Measurements from ENCODE around the gene PELI2.

Gene PELI2

GRCh38 chr14:56120091-56120691 is 2.0 kb downstream of the PELI2 start:
- DNase-seq: no peak

GRCh38 chr14:56121816-56122215 is 3.6 kb downstream of the PELI2 start:
- DNase-seq: no peak

GRCh38 chr14:56122301-56122700 is 4.1 kb downstream of the PELI2 start:
- no peak for DNase-seq

GRCh38 chr14:56124327-56124726 is 6.1 kb downstream of the PELI2 start:
- DNase-seq: no peak

GRCh38 chr14:56125772-56126636 is 7.8 kb downstream of the PELI2 start:
- DNase-seq: no peak

- DNase-seq: no peak
These were observed 8.4 kb downstream of the PELI2 start for GRCh38 chr14:56126637-56126913.

- no peak for DNase-seq
These were observed 8.9 kb downstream of the PELI2 start for GRCh38 chr14:56127156-56127555.

- DNase-seq: no peak
These were observed 10.9 kb downstream of the PELI2 start for GRCh38 chr14:56129092-56129491.

- no peak for DNase-seq
These were observed 11.7 kb downstream of the PELI2 start for GRCh38 chr14:56129933-56130332.

- DNase-seq: no peak
These were observed 13.0 kb downstream of the PELI2 start for GRCh38 chr14:56131004-56131864.

- DNase-seq: no peak
These were observed 13.9 kb downstream of the PELI2 start for GRCh38 chr14:56131865-56132833.

- DNase-seq: no peak
These were observed 15.3 kb downstream of the PELI2 start for GRCh38 chr14:56133547-56133946.

GRCh38 chr14:56135001-56135400 is 16.8 kb downstream of the PELI2 start:
- no peak for DNase-seq

- DNase-seq: no peak
These were observed 17.5 kb downstream of the PELI2 start for GRCh38 chr14:56135668-56136067.

GRCh38 chr14:56136571-56137452 is 18.6 kb downstream of the PELI2 start:
- no peak for DNase-seq

- DNase-seq: no peak
These were observed 19.2 kb downstream of the PELI2 start for GRCh38 chr14:56137453-56137807.

- DNase-seq: no peak
These were observed 19.6 kb downstream of the PELI2 start for GRCh38 chr14:56137849-56138248.

GRCh38 chr14:56138928-56139327 is 20.7 kb downstream of the PELI2 start:
- DNase-seq: no peak

GRCh38 chr14:56142314-56142713 is 24.1 kb downstream of the PELI2 start:
- DNase-seq: no peak

- no peak for DNase-seq
These were observed 24.8 kb downstream of the PELI2 start for GRCh38 chr14:56143025-56143424.

- DNase-seq: no peak
These were observed 26.0 kb downstream of the PELI2 start for GRCh38 chr14:56144176-56144575.
